ENCODE data around the gene HIVEP3. TPM values are rescaled to one million over a fixed set of nuclear protein-coding genes. Genes with fewer than 3 reads are reported as not detected.

Gene HIVEP3
- total RNA-seq, 1 experiment from 2014 or later, result 0.55 TPM

DNA sequence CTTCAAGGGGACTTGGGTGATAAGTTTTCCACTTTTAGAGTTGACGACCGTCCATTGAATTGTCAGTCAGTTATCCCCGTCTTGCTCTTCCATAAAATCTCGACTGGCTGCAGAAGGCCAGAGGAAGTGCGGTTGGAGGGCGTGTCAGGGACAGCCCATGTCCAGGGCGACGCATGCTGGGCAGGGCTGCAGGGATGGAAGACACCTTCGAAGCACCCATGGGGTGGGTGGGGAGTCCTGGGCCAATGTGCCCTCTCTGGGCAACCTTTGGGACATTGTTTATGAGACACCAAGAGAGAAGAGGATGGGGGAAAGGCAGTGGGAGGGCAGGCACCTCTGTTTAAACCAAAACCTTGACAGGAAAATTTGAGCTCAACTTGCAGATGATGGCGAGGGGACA, 395.7 kb downstream of the HIVEP3 start:
- CTCF ChIA-PET, result interaction anchor here (0.9 to 3.7 kb wide), 2 partner anchors 8 to 20 kb away, joined by 3 to 39 read pairs; no protein-coding TSS in a partner anchor
- Mint-ChIP-seq H3K27ac (no peak overlapping the region), H3K4me1 (no peaks in the 10 kb centered on the region), H3K4me3 (no peak overlapping the region), H3K9me3 (no peaks in the 10 kb centered on the region; the same call in 1 of the 2 replicates), H3K36me3 (no peaks in the 10 kb centered on the region), H3K27me3 (ENCODE audit: low read depth) (no peaks in the 10 kb centered on the region)
- DNase-seq (ENCODE audit: low spot score) (no peak), ATAC-seq (no peak)
- POLR2A ChIA-PET, result no interaction called here
- TF ChIP-seq FOXK1 (CRISPR knock-in tag; IDR thresholded peaks at IDR 0.05) (no peak), ZNF219 (CRISPR knock-in tag; IDR thresholded peaks at IDR 0.05; ENCODE audit: borderline replicate concordance) (no peak), JAZF1 (CRISPR knock-in tag; IDR thresholded peaks at IDR 0.05) (no peak), FOXP1 (CRISPR knock-in tag; IDR thresholded peaks at IDR 0.05; ENCODE audit: borderline replicate concordance) (no peak), TEAD4 (CRISPR knock-in tag; IDR thresholded peaks at IDR 0.05) (no peak), FOXJ3 (CRISPR knock-in tag; IDR thresholded peaks at IDR 0.05; ENCODE audit: borderline replicate concordance) (no peak), TP53 (CRISPR knock-in tag; IDR thresholded peaks at IDR 0.05) (no peak), IRF2 (CRISPR knock-in tag; IDR thresholded peaks at IDR 0.05; ENCODE audit: borderline replicate concordance, low read depth) (no peak), RELA (CRISPR knock-in tag; IDR thresholded peaks at IDR 0.05; ENCODE audit: borderline replicate concordance) (no peak)
- TF ChIP-seq, protein P1, sequence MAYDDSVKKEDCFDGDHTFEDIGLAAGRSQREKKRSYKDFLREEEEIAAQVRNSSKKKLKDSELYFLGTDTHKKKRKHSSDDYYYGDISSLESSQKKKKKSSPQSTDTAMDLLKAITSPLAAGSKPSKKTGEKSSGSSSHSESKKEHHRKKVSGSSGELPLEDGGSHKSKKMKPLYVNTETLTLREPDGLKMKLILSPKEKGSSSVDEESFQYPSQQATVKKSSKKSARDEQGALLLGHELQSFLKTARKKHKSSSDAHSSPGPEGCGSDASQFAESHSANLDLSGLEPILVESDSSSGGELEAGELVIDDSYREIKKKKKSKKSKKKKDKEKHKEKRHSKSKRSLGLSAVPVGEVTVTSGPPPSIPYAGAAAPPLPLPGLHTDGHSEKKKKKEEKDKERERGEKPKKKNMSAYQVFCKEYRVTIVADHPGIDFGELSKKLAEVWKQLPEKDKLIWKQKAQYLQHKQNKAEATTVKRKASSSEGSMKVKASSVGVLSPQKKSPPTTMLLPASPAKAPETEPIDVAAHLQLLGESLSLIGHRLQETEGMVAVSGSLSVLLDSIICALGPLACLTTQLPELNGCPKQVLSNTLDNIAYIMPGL (CRISPR knock-in tag; IDR thresholded peaks at IDR 0.05), result no peak
- TF ChIP-seq, protein P2, sequence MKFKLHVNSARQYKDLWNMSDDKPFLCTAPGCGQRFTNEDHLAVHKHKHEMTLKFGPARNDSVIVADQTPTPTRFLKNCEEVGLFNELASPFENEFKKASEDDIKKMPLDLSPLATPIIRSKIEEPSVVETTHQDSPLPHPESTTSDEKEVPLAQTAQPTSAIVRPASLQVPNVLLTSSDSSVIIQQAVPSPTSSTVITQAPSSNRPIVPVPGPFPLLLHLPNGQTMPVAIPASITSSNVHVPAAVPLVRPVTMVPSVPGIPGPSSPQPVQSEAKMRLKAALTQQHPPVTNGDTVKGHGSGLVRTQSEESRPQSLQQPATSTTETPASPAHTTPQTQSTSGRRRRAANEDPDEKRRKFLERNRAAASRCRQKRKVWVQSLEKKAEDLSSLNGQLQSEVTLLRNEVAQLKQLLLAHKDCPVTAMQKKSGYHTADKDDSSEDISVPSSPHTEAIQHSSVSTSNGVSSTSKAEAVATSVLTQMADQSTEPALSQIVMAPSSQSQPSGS (CRISPR knock-in tag; IDR thresholded peaks at IDR 0.05; ENCODE audit: borderline replicate concordance, low read depth), result no peak
- TF ChIP-seq, protein P3, sequence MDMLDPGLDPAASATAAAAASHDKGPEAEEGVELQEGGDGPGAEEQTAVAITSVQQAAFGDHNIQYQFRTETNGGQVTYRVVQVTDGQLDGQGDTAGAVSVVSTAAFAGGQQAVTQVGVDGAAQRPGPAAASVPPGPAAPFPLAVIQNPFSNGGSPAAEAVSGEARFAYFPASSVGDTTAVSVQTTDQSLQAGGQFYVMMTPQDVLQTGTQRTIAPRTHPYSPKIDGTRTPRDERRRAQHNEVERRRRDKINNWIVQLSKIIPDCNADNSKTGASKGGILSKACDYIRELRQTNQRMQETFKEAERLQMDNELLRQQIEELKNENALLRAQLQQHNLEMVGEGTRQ (CRISPR knock-in tag; IDR thresholded peaks at IDR 0.05), result no peak
- TF ChIP-seq, protein P4, sequence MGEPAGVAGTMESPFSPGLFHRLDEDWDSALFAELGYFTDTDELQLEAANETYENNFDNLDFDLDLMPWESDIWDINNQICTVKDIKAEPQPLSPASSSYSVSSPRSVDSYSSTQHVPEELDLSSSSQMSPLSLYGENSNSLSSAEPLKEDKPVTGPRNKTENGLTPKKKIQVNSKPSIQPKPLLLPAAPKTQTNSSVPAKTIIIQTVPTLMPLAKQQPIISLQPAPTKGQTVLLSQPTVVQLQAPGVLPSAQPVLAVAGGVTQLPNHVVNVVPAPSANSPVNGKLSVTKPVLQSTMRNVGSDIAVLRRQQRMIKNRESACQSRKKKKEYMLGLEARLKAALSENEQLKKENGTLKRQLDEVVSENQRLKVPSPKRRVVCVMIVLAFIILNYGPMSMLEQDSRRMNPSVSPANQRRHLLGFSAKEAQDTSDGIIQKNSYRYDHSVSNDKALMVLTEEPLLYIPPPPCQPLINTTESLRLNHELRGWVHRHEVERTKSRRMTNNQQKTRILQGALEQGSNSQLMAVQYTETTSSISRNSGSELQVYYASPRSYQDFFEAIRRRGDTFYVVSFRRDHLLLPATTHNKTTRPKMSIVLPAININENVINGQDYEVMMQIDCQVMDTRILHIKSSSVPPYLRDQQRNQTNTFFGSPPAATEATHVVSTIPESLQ (CRISPR knock-in tag; IDR thresholded peaks at IDR 0.05), result no peak
- TF ChIP-seq, protein P5, sequence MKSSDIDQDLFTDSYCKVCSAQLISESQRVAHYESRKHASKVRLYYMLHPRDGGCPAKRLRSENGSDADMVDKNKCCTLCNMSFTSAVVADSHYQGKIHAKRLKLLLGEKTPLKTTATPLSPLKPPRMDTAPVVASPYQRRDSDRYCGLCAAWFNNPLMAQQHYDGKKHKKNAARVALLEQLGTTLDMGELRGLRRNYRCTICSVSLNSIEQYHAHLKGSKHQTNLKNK (CRISPR knock-in tag; IDR thresholded peaks at IDR 0.05), result no peak
- TF ChIP-seq, protein P6, sequence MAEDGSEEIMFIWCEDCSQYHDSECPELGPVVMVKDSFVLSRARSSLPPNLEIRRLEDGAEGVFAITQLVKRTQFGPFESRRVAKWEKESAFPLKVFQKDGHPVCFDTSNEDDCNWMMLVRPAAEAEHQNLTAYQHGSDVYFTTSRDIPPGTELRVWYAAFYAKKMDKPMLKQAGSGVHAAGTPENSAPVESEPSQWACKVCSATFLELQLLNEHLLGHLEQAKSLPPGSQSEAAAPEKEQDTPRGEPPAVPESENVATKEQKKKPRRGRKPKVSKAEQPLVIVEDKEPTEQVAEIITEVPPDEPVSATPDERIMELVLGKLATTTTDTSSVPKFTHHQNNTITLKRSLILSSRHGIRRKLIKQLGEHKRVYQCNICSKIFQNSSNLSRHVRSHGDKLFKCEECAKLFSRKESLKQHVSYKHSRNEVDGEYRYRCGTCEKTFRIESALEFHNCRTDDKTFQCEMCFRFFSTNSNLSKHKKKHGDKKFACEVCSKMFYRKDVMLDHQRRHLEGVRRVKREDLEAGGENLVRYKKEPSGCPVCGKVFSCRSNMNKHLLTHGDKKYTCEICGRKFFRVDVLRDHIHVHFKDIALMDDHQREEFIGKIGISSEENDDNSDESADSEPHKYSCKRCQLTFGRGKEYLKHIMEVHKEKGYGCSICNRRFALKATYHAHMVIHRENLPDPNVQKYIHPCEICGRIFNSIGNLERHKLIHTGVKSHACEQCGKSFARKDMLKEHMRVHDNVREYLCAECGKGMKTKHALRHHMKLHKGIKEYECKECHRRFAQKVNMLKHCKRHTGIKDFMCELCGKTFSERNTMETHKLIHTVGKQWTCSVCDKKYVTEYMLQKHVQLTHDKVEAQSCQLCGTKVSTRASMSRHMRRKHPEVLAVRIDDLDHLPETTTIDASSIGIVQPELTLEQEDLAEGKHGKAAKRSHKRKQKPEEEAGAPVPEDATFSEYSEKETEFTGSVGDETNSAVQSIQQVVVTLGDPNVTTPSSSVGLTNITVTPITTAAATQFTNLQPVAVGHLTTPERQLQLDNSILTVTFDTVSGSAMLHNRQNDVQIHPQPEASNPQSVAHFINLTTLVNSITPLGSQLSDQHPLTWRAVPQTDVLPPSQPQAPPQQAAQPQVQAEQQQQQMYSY (CRISPR knock-in tag; IDR thresholded peaks at IDR 0.05), result no peak
- TF ChIP-seq, protein P7, sequence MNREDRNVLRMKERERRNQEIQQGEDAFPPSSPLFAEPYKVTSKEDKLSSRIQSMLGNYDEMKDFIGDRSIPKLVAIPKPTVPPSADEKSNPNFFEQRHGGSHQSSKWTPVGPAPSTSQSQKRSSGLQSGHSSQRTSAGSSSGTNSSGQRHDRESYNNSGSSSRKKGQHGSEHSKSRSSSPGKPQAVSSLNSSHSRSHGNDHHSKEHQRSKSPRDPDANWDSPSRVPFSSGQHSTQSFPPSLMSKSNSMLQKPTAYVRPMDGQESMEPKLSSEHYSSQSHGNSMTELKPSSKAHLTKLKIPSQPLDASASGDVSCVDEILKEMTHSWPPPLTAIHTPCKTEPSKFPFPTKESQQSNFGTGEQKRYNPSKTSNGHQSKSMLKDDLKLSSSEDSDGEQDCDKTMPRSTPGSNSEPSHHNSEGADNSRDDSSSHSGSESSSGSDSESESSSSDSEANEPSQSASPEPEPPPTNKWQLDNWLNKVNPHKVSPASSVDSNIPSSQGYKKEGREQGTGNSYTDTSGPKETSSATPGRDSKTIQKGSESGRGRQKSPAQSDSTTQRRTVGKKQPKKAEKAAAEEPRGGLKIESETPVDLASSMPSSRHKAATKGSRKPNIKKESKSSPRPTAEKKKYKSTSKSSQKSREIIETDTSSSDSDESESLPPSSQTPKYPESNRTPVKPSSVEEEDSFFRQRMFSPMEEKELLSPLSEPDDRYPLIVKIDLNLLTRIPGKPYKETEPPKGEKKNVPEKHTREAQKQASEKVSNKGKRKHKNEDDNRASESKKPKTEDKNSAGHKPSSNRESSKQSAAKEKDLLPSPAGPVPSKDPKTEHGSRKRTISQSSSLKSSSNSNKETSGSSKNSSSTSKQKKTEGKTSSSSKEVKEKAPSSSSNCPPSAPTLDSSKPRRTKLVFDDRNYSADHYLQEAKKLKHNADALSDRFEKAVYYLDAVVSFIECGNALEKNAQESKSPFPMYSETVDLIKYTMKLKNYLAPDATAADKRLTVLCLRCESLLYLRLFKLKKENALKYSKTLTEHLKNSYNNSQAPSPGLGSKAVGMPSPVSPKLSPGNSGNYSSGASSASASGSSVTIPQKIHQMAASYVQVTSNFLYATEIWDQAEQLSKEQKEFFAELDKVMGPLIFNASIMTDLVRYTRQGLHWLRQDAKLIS (CRISPR knock-in tag; IDR thresholded peaks at IDR 0.05; ENCODE audit: borderline replicate concordance), result no peak
- TF ChIP-seq, protein P8, sequence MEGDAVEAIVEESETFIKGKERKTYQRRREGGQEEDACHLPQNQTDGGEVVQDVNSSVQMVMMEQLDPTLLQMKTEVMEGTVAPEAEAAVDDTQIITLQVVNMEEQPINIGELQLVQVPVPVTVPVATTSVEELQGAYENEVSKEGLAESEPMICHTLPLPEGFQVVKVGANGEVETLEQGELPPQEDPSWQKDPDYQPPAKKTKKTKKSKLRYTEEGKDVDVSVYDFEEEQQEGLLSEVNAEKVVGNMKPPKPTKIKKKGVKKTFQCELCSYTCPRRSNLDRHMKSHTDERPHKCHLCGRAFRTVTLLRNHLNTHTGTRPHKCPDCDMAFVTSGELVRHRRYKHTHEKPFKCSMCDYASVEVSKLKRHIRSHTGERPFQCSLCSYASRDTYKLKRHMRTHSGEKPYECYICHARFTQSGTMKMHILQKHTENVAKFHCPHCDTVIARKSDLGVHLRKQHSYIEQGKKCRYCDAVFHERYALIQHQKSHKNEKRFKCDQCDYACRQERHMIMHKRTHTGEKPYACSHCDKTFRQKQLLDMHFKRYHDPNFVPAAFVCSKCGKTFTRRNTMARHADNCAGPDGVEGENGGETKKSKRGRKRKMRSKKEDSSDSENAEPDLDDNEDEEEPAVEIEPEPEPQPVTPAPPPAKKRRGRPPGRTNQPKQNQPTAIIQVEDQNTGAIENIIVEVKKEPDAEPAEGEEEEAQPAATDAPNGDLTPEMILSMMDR (IDR thresholded peaks at IDR 0.05), result no peak
- TF ChIP-seq, protein P9, sequence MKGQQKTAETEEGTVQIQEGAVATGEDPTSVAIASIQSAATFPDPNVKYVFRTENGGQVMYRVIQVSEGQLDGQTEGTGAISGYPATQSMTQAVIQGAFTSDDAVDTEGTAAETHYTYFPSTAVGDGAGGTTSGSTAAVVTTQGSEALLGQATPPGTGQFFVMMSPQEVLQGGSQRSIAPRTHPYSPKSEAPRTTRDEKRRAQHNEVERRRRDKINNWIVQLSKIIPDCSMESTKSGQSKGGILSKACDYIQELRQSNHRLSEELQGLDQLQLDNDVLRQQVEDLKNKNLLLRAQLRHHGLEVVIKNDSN (CRISPR knock-in tag; IDR thresholded peaks at IDR 0.05), result no peak
- TF ChIP-seq, protein P10, sequence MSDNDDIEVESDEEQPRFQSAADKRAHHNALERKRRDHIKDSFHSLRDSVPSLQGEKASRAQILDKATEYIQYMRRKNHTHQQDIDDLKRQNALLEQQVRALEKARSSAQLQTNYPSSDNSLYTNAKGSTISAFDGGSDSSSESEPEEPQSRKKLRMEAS (CRISPR knock-in tag; IDR thresholded peaks at IDR 0.05), result no peak

Data from WTC11 (cell line).